ENCODE measurements around the gene SEC16A. TPM values are rescaled to one million over a fixed set of nuclear protein-coding genes. Genes with fewer than 3 reads are reported as not detected.

Gene SEC16A
- total and polyA plus RNA-seq, 2 donors (not counting 3 experiments of a cell fraction or from before 2014, with no cell fraction given) = 34.5 to 80.6 TPM

- TF ChIP-seq, protein P1, sequence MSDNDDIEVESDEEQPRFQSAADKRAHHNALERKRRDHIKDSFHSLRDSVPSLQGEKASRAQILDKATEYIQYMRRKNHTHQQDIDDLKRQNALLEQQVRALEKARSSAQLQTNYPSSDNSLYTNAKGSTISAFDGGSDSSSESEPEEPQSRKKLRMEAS (IDR thresholded peaks at IDR 0.05; ENCODE audit: insufficient read depth, insufficient read length) = no peak
- TF ChIP-seq FOS (IDR thresholded peaks at IDR 0.05; ENCODE audit: borderline replicate concordance, insufficient read depth, low read length) (no peak), POLR2A (IDR thresholded peaks at IDR 0.05; ENCODE audit: low read depth, low read length) (no peak), POLR2AphosphoS5 (IDR thresholded peaks at IDR 0.05; ENCODE audit: insufficient read depth, low read depth, low read length) (no peak), MYC (IDR thresholded peaks at IDR 0.05; ENCODE audit: low read depth, low read length) (no peak), JUN (IDR thresholded peaks at IDR 0.05; ENCODE audit: borderline replicate concordance, insufficient read depth, insufficient read length, low read depth) (no peak), GATA2 (IDR thresholded peaks at IDR 0.05; ENCODE audit: insufficient read depth, insufficient read length, low read depth, low read length) (no peak), EZH2 (IDR thresholded peaks at IDR 0.05; ENCODE audit: borderline replicate concordance, low read depth, low read length, severe bottlenecking) (no peak)
- TF ChIP-seq, protein P2, sequence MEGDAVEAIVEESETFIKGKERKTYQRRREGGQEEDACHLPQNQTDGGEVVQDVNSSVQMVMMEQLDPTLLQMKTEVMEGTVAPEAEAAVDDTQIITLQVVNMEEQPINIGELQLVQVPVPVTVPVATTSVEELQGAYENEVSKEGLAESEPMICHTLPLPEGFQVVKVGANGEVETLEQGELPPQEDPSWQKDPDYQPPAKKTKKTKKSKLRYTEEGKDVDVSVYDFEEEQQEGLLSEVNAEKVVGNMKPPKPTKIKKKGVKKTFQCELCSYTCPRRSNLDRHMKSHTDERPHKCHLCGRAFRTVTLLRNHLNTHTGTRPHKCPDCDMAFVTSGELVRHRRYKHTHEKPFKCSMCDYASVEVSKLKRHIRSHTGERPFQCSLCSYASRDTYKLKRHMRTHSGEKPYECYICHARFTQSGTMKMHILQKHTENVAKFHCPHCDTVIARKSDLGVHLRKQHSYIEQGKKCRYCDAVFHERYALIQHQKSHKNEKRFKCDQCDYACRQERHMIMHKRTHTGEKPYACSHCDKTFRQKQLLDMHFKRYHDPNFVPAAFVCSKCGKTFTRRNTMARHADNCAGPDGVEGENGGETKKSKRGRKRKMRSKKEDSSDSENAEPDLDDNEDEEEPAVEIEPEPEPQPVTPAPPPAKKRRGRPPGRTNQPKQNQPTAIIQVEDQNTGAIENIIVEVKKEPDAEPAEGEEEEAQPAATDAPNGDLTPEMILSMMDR (IDR thresholded peaks at IDR 0.05; ENCODE audit: extremely low read depth in 1 of 2, insufficient read depth in 1 of 2, low read depth in 1 of 2, low read length in 2 of 2) = no peak
- intact Hi-C loops (cut with micrococcal nuclease) = no loop called here
- Histone ChIP-seq H3K4me3 (replicated peaks in 1 of 3; ENCODE audit: insufficient read depth in 1 of 3, low read depth in 1 of 3, low read length in 3 of 3) (no peak overlapping the region), H3K4me2 (ENCODE audit: insufficient read depth, low read length) (no peak overlapping the region), H3K27me3 (ENCODE audit: control insufficient read depth in 2 of 2, insufficient read depth in 2 of 2, low read length in 2 of 2) (no peaks in the 10 kb centered on the region), H4K20me1 (replicated peaks; ENCODE audit: control insufficient read depth, extremely low read depth, insufficient read depth, low read length) (no peaks in the 10 kb centered on the region), H3K27ac (ENCODE audit: insufficient read depth, low read depth, low read length) (no peak overlapping the region), H3K9me1 (replicated peaks; ENCODE audit: control insufficient read depth, extremely low read depth, insufficient read depth, low read length) (no peaks in the 10 kb centered on the region), H3K79me2 (ENCODE audit: control insufficient read depth, insufficient read depth, low read length) (peaks cover 22% of the 10 kb centered on the region), H3K9ac (replicated peaks; ENCODE audit: extremely low read depth, insufficient read depth, low read length) (no peak overlapping the region), H3K9me3 (replicated peaks; ENCODE audit: control insufficient read depth, insufficient read depth, low read length) (no peaks in the 10 kb centered on the region), H3K36me3 (ENCODE audit: control insufficient read depth in 2 of 2, extremely low read depth in 1 of 2, insufficient read depth in 2 of 2, low read length in 2 of 2) (peaks cover 7 to 61% of the 10 kb centered on the region in 2 experiments), H3K4me1 (ENCODE audit: control insufficient read depth, extremely low read depth, insufficient read depth, low read length) (peaks cover 10% of the 10 kb centered on the region), H2AFZ (ENCODE audit: low read depth, low read length) (no peak overlapping the region)
- FAIRE-seq (no peak), DNase-seq (ENCODE audit: low read depth, low spot score) (no peak)
- POLR2A ChIA-PET = no interaction called here
- CTCF ChIA-PET = interaction anchor here (1.0 to 1.7 kb wide), 2 partner anchors 29 to 83 kb away, joined by 3 to 9 read pairs; no protein-coding TSS in a partner anchor
- dilution Hi-C loops (cut with MboI; ENCODE audit: extremely low pct_ligation_motif_present, low sequenced_read_pairs) = no loop called here
- BruUV-seq (replicated peaks) = no TSS peak
Observed at GRCh38 chr9:136395345-136396218, 87.3 kb downstream of the SEC16A start.

Data from endothelial cell of umbilical vein (primary cell).